Measurements from ENCODE around the gene KRTAP10-1. TPM values are rescaled to one million over a fixed set of nuclear protein-coding genes. Genes with fewer than 3 reads are reported as not detected.

The KRTAP10-1 gene
- total RNA-seq, 1 experiment from 2014 or later, result not detected

- no peak overlapping the region for H3K4ac ChIP-seq (ENCODE audit: low read depth, low read length)
- WGBS (ENCODE audit: extremely low coverage, insufficient read length, low lambda C conversion rate), result no CpG with 5 or more reads among the region's 4 CpGs
- H3K14ac ChIP-seq (ENCODE audit: insufficient read depth, low read length), result no peak overlapping the region
- no peak overlapping the region for H3K56ac ChIP-seq (ENCODE audit: insufficient read length, low read depth, low read length)
- H3K4me2 ChIP-seq (ENCODE audit: insufficient read depth, insufficient read length, low read length), result no peak overlapping the region
- H4K5ac ChIP-seq (ENCODE audit: insufficient read length, low read depth, low read length), result no peak overlapping the region
- no peak overlapping the region for H4K91ac ChIP-seq (ENCODE audit: insufficient read length, low read depth, low read length)
- Mint-ChIP-seq H3K4me3 (no peak overlapping the region), H3K36me3 (ENCODE audit: insufficient read depth in 1 of 3, low read depth in 3 of 3) (peaks cover 3 to 22% (median 3%) of the 10 kb centered on the region in 3 experiments; a peak in 5 of 7 replicates), H3K27ac (peak overlapping the region in 1 of 3 experiments; percentile 14; a peak in 1 of 7 replicates), H3K9me3 (peaks cover 19 to 23% of the 10 kb centered on the region in 2 experiments), H3K27me3 (ENCODE audit: low read depth) (peaks cover 23% of the 10 kb centered on the region), H3K4me1 (peaks cover 5 to 12% of the 10 kb centered on the region in 2 experiments)
- H2AFZ ChIP-seq (ENCODE audit: low read length), result no peak overlapping the region
- H3K18ac ChIP-seq (ENCODE audit: insufficient read length, low read depth, low read length), result no peak overlapping the region
- no peaks in the 10 kb centered on the region for H3K79me2 ChIP-seq (ENCODE audit: insufficient read depth, low read length)
- no peak for TF ChIP-seq CTCF (conservative IDR thresholded peaks at IDR 0.05)
- no peak overlapping the region for H2BK15ac ChIP-seq (ENCODE audit: low read depth, low read length)
- H2BK5ac ChIP-seq (ENCODE audit: insufficient read length, low read length), result no peak overlapping the region
- no peaks in the 10 kb centered on the region for H4K20me1 ChIP-seq (ENCODE audit: control insufficient read depth, insufficient read depth, insufficient read length)
- no peak overlapping the region for H3T11ph ChIP-seq (ENCODE audit: low read length)
- no peak overlapping the region for H4K8ac ChIP-seq (replicated peaks; ENCODE audit: insufficient read length, low read depth, low read length)
- no peak overlapping the region for H2BK120ac ChIP-seq (ENCODE audit: low read depth, low read length, poor library complexity, severe bottlenecking)
- no peak overlapping the region for H2AK5ac ChIP-seq (ENCODE audit: insufficient read length, low read length)
- no peaks in the 10 kb centered on the region for H3K9me3 ChIP-seq (ENCODE audit: control insufficient read depth, low read depth, low read length)
- DNase-seq, result no peak
- no peak overlapping the region for H3K23ac ChIP-seq (ENCODE audit: insufficient read length, low read depth, low read length)
- H3K27me3 ChIP-seq (ENCODE audit: insufficient read depth, low read length), result no peaks in the 10 kb centered on the region
- no peaks in the 10 kb centered on the region for H3K79me1 ChIP-seq (ENCODE audit: insufficient read depth, low read depth, low read length, poor library complexity, severe bottlenecking)
- no peak overlapping the region for H2BK20ac ChIP-seq (ENCODE audit: low read depth, low read length, poor library complexity, severe bottlenecking)
- no peaks in the 10 kb centered on the region for H3K23me2 ChIP-seq (ENCODE audit: insufficient read length, low read depth, low read length, poor library complexity, severe bottlenecking)
- H3K9ac ChIP-seq (ENCODE audit: extremely low read depth, insufficient read length, low read length), result no peak overlapping the region
- H2BK12ac ChIP-seq (ENCODE audit: insufficient read length, low read depth, low read length), result no peak overlapping the region
- no peaks in the 10 kb centered on the region for H3K4me1 ChIP-seq (ENCODE audit: insufficient read depth, low read length)
- no peak overlapping the region for H3K27ac ChIP-seq (ENCODE audit: insufficient read length, low read depth, low read length)
These were observed 31.3 kb upstream of the KRTAP10-1 start for GRCh38 chr21:44571296-44571695.
